ENCODE measurements around the gene LPP.

LPP gene

DNA sequence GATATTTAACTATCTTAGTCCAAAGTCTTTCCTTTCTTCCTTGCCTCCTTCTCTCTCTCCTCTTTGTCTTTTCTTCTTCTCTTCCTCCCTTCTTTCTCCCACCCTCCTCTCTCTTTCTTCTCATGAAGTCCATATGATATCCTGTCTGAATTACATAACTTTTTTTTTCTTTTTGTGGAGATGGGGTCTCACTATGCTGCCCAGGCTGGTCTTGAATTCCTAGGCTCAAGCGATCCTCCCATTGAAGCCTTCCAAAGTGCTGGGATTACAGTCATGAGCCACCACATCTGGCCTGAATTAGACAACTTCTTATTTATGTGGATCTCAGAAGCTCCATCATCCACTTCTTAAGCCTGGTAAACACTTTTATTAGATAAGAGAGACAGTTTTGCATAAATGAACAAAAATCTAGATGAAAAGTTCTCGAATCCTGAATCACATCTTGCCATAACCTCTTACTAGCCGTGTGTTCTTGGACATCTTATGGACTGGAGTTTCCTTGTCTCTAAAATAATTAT lies 206.5 kb downstream of the LPP start:
- H3K27ac ChIP-seq: no peak overlapping the region
- no peak for TF ChIP-seq ZFX (IDR thresholded peaks at IDR 0.05; ENCODE audit: borderline replicate concordance)
- TF ChIP-seq, protein P1, sequence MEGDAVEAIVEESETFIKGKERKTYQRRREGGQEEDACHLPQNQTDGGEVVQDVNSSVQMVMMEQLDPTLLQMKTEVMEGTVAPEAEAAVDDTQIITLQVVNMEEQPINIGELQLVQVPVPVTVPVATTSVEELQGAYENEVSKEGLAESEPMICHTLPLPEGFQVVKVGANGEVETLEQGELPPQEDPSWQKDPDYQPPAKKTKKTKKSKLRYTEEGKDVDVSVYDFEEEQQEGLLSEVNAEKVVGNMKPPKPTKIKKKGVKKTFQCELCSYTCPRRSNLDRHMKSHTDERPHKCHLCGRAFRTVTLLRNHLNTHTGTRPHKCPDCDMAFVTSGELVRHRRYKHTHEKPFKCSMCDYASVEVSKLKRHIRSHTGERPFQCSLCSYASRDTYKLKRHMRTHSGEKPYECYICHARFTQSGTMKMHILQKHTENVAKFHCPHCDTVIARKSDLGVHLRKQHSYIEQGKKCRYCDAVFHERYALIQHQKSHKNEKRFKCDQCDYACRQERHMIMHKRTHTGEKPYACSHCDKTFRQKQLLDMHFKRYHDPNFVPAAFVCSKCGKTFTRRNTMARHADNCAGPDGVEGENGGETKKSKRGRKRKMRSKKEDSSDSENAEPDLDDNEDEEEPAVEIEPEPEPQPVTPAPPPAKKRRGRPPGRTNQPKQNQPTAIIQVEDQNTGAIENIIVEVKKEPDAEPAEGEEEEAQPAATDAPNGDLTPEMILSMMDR (IDR thresholded peaks at IDR 0.05): no peak

DNA sequence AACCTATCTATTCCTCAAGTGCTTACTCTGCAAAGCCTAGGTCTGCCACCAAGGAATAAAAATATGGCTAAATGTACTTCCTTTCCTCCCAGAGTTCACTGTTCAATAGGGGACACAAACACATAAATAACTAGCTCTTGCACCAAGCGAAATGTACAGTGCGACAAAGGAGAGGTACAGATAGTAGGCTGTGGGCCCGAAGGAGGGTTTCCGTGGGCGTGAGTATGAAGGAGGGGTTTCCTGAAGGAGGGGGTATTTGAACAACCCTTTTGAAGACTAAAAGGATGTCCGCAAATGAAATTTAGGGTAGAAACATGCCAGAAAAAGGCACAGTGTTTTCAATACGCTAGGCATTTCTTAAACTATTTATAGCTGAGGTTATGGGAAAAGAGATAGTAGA lies 207.9 kb downstream of the LPP start:
- TF ChIP-seq, protein P1 (IDR thresholded peaks at IDR 0.05): no peak
- no peak for TF ChIP-seq ZFX (IDR thresholded peaks at IDR 0.05; ENCODE audit: borderline replicate concordance)

DNA sequence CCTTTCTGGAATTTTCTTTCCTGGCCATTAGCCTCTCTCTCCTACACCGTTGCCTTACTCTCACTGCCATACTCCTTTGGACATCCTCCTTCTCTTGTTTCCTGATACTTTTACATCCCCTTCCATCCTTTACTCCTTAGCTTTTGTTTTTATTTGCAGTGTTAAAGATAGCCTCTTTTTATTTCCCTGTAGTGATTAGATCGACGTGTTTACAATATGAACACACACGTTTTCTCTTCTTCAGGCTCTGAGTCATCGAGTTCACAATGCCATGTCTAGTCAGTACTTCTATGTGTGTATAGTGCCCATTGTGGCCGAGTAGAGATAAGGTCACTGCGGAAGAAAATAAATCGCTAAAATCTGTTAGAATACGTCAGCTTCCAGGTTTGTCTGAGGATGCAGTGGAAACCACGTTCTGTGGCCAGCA lies 208.5 kb downstream of the LPP start:
- TF ChIP-seq, protein P1 (IDR thresholded peaks at IDR 0.05): no peak
- no peak for TF ChIP-seq ZFX (IDR thresholded peaks at IDR 0.05; ENCODE audit: borderline replicate concordance)
- peak overlapping the region; percentile 35; the same call in 1 of the 2 replicates for H3K27ac ChIP-seq

More for the DNA sequence above, 207.9 kb downstream of the LPP start:
- peak overlapping the region; percentile 35; the same call in 1 of the 2 replicates for H3K27ac ChIP-seq

DNA sequence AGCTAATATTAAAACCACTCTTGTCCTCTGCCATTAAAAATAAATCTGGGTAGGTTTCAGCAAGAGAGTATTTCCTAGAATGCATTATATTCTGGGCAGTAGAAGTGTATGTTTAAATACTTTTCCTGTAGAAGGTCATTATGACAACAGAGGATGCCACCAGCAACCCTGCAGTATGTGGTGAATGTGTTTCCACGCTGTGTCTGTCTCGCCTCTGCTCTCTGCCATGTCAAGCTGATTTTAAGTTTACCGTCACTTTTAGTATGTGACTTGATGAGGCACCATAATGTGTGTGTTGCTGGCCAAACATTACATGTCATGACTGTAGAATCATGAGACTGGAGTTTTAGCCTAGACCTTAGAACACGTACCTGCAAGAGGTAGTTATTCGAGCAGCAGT lies 211.2 kb downstream of the LPP start:
- no peak overlapping the region for H3K27ac ChIP-seq

DNA sequence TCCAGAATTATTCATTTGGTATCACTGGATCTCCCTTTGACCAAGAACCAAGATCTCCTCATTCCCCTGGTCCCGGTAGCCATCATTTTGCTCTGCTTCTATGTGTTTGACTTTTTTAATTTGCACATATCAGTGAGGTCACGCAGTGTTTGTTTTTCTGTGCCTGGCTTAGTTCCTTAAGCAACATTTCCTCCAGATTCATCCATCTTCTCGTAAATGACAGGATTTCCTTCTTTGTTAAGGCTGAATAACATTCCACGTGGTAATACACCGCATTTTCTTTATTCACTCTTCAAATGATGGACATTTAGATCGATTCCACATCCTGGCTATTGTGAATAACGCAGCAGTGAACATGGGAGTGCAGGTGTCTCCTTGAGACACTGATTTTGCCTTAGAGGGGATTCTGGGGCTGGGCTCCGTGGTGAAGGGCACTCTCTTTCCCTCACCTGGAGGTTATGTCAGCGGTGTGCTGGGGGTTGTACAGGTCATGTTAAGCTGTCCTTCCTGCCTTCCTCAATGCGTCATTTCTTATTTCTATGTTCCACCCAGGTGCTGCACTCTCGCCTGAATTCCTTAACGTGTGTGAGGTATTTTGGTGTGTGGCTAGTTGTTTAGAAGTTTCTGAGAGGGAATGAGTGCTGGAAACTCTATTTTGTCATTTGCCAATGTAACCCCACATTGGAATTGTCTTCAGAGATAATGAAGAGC lies 212.2 kb downstream of the LPP start:
- no peak overlapping the region for H3K27ac ChIP-seq
- no peak for TF ChIP-seq ZFX (IDR thresholded peaks at IDR 0.05; ENCODE audit: borderline replicate concordance)
- TF ChIP-seq, protein P1 (IDR thresholded peaks at IDR 0.05): no peak

More for the DNA sequence above, 211.2 kb downstream of the LPP start:
- no peak for TF ChIP-seq ZFX (IDR thresholded peaks at IDR 0.05; ENCODE audit: borderline replicate concordance)
- TF ChIP-seq, protein P1 (IDR thresholded peaks at IDR 0.05): no peak

DNA sequence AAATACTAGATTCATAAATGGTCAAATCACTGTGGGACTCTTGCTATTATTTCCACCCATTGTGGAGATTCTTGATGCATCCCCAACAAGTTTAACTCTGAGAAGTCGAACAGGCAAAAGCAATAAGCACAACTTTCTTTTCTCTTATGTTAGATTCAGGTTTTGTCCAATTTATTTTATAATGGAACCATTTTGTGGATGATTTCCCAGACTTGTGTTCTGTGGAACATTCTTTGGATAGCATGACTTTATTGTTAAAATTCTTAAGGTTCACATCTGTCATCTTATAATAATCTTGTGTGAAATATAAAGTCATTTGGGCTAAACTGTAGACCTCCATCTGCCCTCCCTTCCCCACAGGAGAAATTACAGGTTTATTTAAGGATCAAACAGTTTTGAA lies 213.7 kb downstream of the LPP start:
- H3K27ac ChIP-seq: no peak overlapping the region
- TF ChIP-seq, protein P1 (IDR thresholded peaks at IDR 0.05): no peak
- TF ChIP-seq ZFX (IDR thresholded peaks at IDR 0.05; ENCODE audit: borderline replicate concordance): no peak

DNA sequence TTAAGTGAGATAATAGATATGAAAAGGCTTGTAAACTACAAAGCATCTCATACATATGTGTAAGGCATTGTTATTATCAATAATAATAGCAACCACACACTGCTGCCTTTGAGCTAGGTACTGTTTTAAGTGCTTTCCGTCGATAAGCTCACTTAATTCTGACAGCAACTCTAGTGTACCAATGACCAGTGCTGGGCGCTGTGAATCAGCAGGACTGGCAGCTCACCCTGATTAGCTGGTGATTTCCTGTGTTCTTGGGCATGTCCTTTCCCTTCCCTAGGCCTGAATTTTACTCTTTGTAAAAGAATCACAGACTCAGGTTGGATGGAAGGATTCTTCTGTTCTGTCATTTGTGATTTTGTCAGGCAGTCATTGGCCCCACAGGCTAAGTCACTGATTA lies 215.6 kb downstream of the LPP start:
- no peak overlapping the region for H3K27ac ChIP-seq
- no peak for TF ChIP-seq ZFX (IDR thresholded peaks at IDR 0.05; ENCODE audit: borderline replicate concordance)
- TF ChIP-seq, protein P1 (IDR thresholded peaks at IDR 0.05): no peak

Data from 22Rv1 (cell line).